ENCODE data around the gene CNGB1. TPM values are rescaled to one million over a fixed set of nuclear protein-coding genes. Genes with fewer than 3 reads are reported as not detected.

The CNGB1 gene
- total and polyA plus RNA-seq, 8 donors, result 0.03 to 0.23 (median 0.14) TPM; not detected in 1

DNA sequence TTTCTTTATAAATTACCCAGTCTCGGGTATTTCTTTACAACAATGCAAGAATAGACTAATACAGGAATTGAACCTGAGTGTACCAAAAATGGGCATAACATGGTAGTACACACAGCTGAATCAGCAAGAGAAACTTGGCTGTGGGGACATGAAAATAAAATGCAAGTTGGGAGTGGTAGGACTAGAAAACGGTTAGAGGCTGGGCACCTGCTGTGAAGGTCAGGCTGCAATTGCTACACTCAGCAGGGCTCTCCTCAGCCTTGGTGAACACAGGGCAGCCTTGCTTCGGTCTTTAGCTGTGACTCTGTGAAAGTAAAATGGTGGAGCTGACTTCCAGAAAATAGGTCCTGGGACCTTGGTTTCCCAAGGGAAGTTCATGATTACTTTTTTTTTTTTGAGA lies 45.6 kb downstream of the CNGB1 start:
- ATAC-seq, result no peak
- no peak for TF ChIP-seq CTCF (IDR thresholded peaks at IDR 0.05)
- intact Hi-C loops (cut with DNase I), result no loop called here

GRCh38 chr16:57924514-57924913 lies 46.4 kb downstream of the CNGB1 start:
- Histone ChIP-seq H3K4me3 (no peak overlapping the region), H3K9me3 (no peaks in the 10 kb centered on the region), H3K4me1 (no peaks in the 10 kb centered on the region), H3K27me3 (no peaks in the 10 kb centered on the region), H3K36me3 (no peaks in the 10 kb centered on the region), H3K27ac (no peak overlapping the region)
- DNase-seq, result no peak
- no peak for TF ChIP-seq CTCF (IDR thresholded peaks at IDR 0.05)
- no peak for ATAC-seq
- intact Hi-C loops (cut with DNase I), result no loop called here

More for the DNA sequence above, 45.6 kb downstream of the CNGB1 start:
- no peaks in the 10 kb centered on the region for H3K36me3 ChIP-seq
- no peaks in the 10 kb centered on the region for H3K9me3 ChIP-seq
- no peak overlapping the region for H3K4me3 ChIP-seq
- no peak for DNase-seq
- H3K27me3 ChIP-seq, result no peaks in the 10 kb centered on the region
- H3K4me1 ChIP-seq, result no peaks in the 10 kb centered on the region
- no peak overlapping the region for H3K27ac ChIP-seq

- TF ChIP-seq CTCF (IDR thresholded peaks at IDR 0.05), result no peak
- H3K27me3 ChIP-seq, result no peaks in the 10 kb centered on the region
- H3K4me1 ChIP-seq, result no peaks in the 10 kb centered on the region
- no peaks in the 10 kb centered on the region for H3K9me3 ChIP-seq
- no peak overlapping the region for H3K4me3 ChIP-seq
- intact Hi-C loops (cut with DNase I), result no loop called here
- no peaks in the 10 kb centered on the region for H3K36me3 ChIP-seq
- DNase-seq (no peak), ATAC-seq (no peak)
- no peak overlapping the region for H3K27ac ChIP-seq
Measured at GRCh38 chr16:57923841-57924240, 47.1 kb downstream of the CNGB1 start.

DNA sequence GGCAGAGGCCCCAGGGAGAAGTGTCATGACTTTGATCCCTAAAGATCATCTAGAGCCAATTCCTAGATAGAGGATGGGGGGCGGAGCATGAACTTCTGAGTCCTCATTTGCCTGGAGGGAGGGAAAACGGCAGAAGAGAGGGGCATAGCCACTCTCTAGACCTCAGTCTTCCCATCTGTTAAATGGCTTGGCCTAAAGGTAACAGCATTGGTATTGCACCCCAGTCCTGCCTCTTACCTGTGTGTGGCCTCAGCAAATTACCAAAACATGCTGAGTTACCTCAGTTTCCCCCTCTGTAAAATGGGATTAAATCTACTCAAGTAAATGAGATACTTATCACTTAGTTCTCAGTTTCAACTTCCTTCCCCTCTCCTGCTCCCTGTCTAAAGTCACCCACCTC lies 47.5 kb downstream of the CNGB1 start:
- H3K4me1 ChIP-seq, result no peaks in the 10 kb centered on the region
- no peak for ATAC-seq
- H3K36me3 ChIP-seq, result no peaks in the 10 kb centered on the region
- H3K4me3 ChIP-seq, result no peak overlapping the region
- TF ChIP-seq CTCF (IDR thresholded peaks at IDR 0.05), result no peak
- no peaks in the 10 kb centered on the region for H3K9me3 ChIP-seq
- DNase-seq, result no peak
- intact Hi-C loops (cut with DNase I), result no loop called here
- no peak overlapping the region for H3K27ac ChIP-seq
- H3K27me3 ChIP-seq, result no peaks in the 10 kb centered on the region

DNA sequence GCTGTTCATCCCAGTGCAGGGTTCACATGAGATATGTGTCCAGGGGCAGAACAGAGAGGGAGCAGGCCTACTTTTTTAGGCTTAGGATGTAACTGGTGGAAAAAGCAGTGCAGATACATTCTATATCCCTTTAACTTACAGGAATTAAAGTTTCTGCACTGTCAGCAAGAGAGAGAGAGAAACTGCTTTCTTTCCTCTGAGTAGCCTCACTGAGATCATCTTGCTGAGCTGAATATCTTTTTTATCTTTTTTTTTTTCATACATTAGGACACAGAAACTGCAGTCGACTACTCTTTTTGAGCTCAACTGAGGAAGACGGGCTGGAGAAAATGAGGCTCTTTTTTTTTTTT lies 50.1 kb downstream of the CNGB1 start:
- no peaks in the 10 kb centered on the region for H3K36me3 ChIP-seq
- no peak overlapping the region for H3K27ac ChIP-seq
- no peak overlapping the region for H3K4me3 ChIP-seq
- no peak for TF ChIP-seq CTCF (IDR thresholded peaks at IDR 0.05)
- intact Hi-C loops (cut with DNase I), result no loop called here
- H3K27me3 ChIP-seq, result no peaks in the 10 kb centered on the region
- no peaks in the 10 kb centered on the region for H3K4me1 ChIP-seq
- no peaks in the 10 kb centered on the region for H3K9me3 ChIP-seq
- ATAC-seq (no peak), DNase-seq (no peak)

Data from left lung (tissue), 10 donors.